HepG2 (cell line): ENCODE measurements around the gene MAPK9. TPM values are rescaled to one million over a fixed set of nuclear protein-coding genes. Genes with fewer than 3 reads are reported as not detected.

Source experiments
- ATAC-seq: fragments of 200-7000 bp; cut with Tn5 transposase; 3 replicates; pipeline ENCODE4 v1.9.1; 2020; ENCODE audit warnings: mild to moderate bottlenecking, moderate library complexity
- BruUV-seq: library from RNA; stranded (reverse); fragments of 400-500 nt; replicated peaks from 2 replicates; lab custom pipeline; 2021; lab: Mats Ljungman, UMichigan
- CTCF ChIA-PET: fragments of 300-600 bp; formaldehyde crosslinking; extraction: SDS; loops from one replicate; lab custom pipeline; 2021; ENCODE audit warnings: low total read pairs, inconsistent platforms, low intra/inter-chr PET ratio; lab: Yijun Ruan, JAX
- POLR2A ChIA-PET: fragments of 350-600 bp; sonication (Branson Sonifier 250); formaldehyde crosslinking; loops from one replicate; lab custom pipeline; 2020; ENCODE audit warnings: antibody characterized with exemption, inconsistent platforms; lab: Yijun Ruan, JAX
- DNase-seq: peaks from one replicate; pipeline ENCODE4 v3.0.0-alpha.2; 2015; ENCODE audit warnings: low spot score
- FAIRE-seq: peaks from 3 replicates; lab custom pipeline; 2011; peaks lifted over from hg19 to GRCh38; lab: Jason Lieb, UNC
- H2AFZ ChIP-seq: one replicate; pipeline ENCODE4 v1.6.1; 2011; ENCODE audit warnings: low read length, inconsistent platforms
- H3K27ac ChIP-seq: fragments of 300-600 bp; 3 replicates; pipeline ENCODE4 v1.8.0; 2011; ENCODE audit warnings: mixed run types, mild to moderate bottlenecking, mixed read lengths, low read length, inconsistent platforms; ENCODE audit not compliant: insufficient read depth; ENCODE audit errors: extremely low read length
- H3K27me3 ChIP-seq, 2 experiments: fragments of 200-600 bp in 1 of 2; 2 replicates in 1 of 2; 3 replicates in 1 of 2; pipeline versions ENCODE4 v1.6.0 to v1.8.0; 2011; ENCODE audit warnings: low read length in 2 of 2, mild to moderate bottlenecking in 2 of 2, moderate library complexity in 2 of 2, inconsistent platforms in 1 of 2; ENCODE audit not compliant: insufficient read depth in 2 of 2, control insufficient read depth in 1 of 2
- H3K36me3 ChIP-seq, 2 experiments: fragments of 200-600 bp in 1 of 2; replicated peaks in 1 of 2; 2 replicates in 1 of 2; 3 replicates in 1 of 2; pipeline versions ENCODE4 v1.5.1 to v1.8.0; 2011; ENCODE audit warnings: low read length in 2 of 2, inconsistent platforms in 1 of 2; ENCODE audit not compliant: insufficient read depth in 2 of 2, control insufficient read depth in 1 of 2
- H3K4me1 ChIP-seq: 2 replicates; pipeline ENCODE4 v1.5.1; 2012; ENCODE audit warnings: low read length, inconsistent platforms; ENCODE audit not compliant: insufficient read depth
- H3K4me2 ChIP-seq: 2 replicates; pipeline ENCODE4 v1.6.0; 2011; ENCODE audit warnings: low read depth, low read length, inconsistent platforms
- H3K4me3 ChIP-seq, 3 experiments: fragments of 200-600 bp in 1 of 3; sonication (generic), shearing (Covaris generic) in 1 of 3; replicated peaks in 1 of 3; 2 replicates each; pipeline ENCODE4 v1.5.1; 2011 to 2016; ENCODE audit warnings: low read length in 3 of 3, inconsistent platforms in 2 of 3, low read depth in 2 of 3, mild to moderate bottlenecking in 2 of 3, control low read depth in 1 of 3, mixed read lengths in 1 of 3; ENCODE audit not compliant: insufficient read depth in 1 of 3
- H3K79me2 ChIP-seq: one replicate; pipeline ENCODE4 v1.6.1; 2011; ENCODE audit warnings: low read length, inconsistent platforms; ENCODE audit not compliant: insufficient read depth
- H3K9ac ChIP-seq: 2 replicates; pipeline ENCODE4 v1.6.0; 2011; ENCODE audit warnings: mild to moderate bottlenecking, low read depth, low read length, inconsistent platforms; ENCODE audit not compliant: insufficient read depth
- H3K9me3 ChIP-seq: 2 replicates; pipeline ENCODE4 v1.5.1; 2012; ENCODE audit warnings: mild to moderate bottlenecking, low read length
- H4K20me1 ChIP-seq: 2 replicates; pipeline ENCODE4 v1.6.0; 2011; ENCODE audit warnings: inconsistent platforms, mild to moderate bottlenecking, low read length, moderate library complexity; ENCODE audit not compliant: insufficient read depth
- CBX5 ChIP-seq: sonication (generic); formaldehyde crosslinking; IDR thresholded peaks from 2 replicates; pipeline ENCODE4 v1.4.0; 2020; ENCODE audit warnings: missing genetic modification reagents, borderline replicate concordance
- NFRKB ChIP-seq: fragments of 450-650 bp; IDR thresholded peaks from 2 replicates; pipeline ENCODE4 v1.6.1; 2017
- SATB2 ChIP-seq: sonication (generic); formaldehyde crosslinking; IDR thresholded peaks from 2 replicates; pipeline ENCODE4 v1.5.0; 2020; ENCODE audit warnings: missing genetic modification reagents
- ZNF775 ChIP-seq: sonication (generic); formaldehyde crosslinking; IDR thresholded peaks from 2 replicates; pipeline ENCODE4 v1.4.0; 2020; ENCODE audit warnings: missing genetic modification reagents, mild to moderate bottlenecking, moderate library complexity, borderline replicate concordance
- WGBS: methylation state at CpG from one replicate; pipeline ENCODE4 v1.1.6; 2017; ENCODE audit warnings: low lambda C conversion rate; 5-methylcytosine and 5-hydroxymethylcytosine counted together
- in situ Hi-C: cut with HindIII; loops from 2 replicates; pipeline ENCODE4 v1.10.0; 2017; ENCODE audit warnings: low pct_unique_long_range_greater_than_20kb; ENCODE audit not compliant: extremely low pct_ligation_motif_present
- intact Hi-C: fragments of 100-400 bp; cut with micrococcal nuclease; formaldehyde crosslinking; loops from one replicate; pipeline ENCODE4 v1.10.0; 2022; ENCODE audit not compliant: unreplicated experiment
- polyA plus RNA-seq, 8 experiments: library from polyadenylated mRNA; depleted of rRNA in 3 of 8; stranded (reverse) in 7 of 8; unstranded in 1 of 8; fragments of >200 nt; fragmentation: Illumina TruSeq in 4 of 8; extraction: Trizol in 4 of 8; gene quantifications; 2 replicates each; pipeline versions ENCODE4 v1.2.1 to v1.2.3, GENCODE V29; 2011 to 2016; ENCODE audit warnings: low read depth in 4 of 8, missing spikeins in 1 of 8, mixed read lengths in 1 of 8; ENCODE audit not compliant: insufficient read depth in 1 of 8
- total RNA-seq, 5 experiments: library from RNA; depleted of rRNA; stranded (reverse); fragments of >200 nt; fragmentation: Illumina TruSeq; extraction: Trizol; gene quantifications; 2 replicates each; pipeline ENCODE4 v1.2.3, GENCODE V29; 2016; ENCODE audit warnings: low read depth in 1 of 5
- TF ChIP-seq, protein P1 (sequence below): sonication (generic); formaldehyde crosslinking; IDR thresholded peaks from 2 replicates; pipeline ENCODE4 v1.4.0; 2020; ENCODE audit warnings: mild to moderate bottlenecking, missing genetic modification reagents, borderline replicate concordance
- TF ChIP-seq, protein P2 (sequence below): sonication (generic); formaldehyde crosslinking; conservative IDR thresholded peaks from 2 replicates; pipeline ENCODE4 v1.8.0; 2022; ENCODE audit warnings: missing genetic modification reagents
- TF ChIP-seq, protein P3 (sequence below): sonication (generic); formaldehyde crosslinking; IDR thresholded peaks from 2 replicates; pipeline ENCODE4 v1.8.0; 2022; ENCODE audit warnings: low read depth, missing genetic modification reagents

MAPK9 gene
- total and polyA plus RNA-seq, 2 of the 13 experiments (the other 11 are each of a cell fraction or from before 2014, with no cell fraction given): 30.1 to 56.1 TPM

DNA sequence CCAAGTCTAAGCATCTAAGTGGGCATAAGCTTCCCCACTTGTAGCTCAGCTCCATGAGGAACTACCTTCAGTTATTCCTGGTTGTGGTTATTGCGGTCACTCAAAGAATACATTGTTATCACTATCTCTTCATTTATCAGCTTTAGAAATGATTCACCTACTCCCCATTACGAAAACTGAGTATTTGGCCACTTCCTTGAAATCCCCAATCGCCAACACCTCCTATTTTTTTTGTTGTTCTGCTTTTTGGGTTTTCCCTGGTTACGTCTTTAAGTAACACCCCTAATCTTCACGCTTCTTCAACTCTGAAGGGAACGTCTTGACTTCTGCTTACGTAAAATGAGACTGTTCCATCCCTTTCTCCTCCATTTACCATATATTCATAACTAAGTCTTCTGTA, 20.7 kb downstream of the MAPK9 start:
- FAIRE-seq: no peak
- no peak for ATAC-seq
- no peaks in the 10 kb centered on the region for H3K4me1 ChIP-seq
- H2AFZ ChIP-seq: no peak overlapping the region
- intact Hi-C loops (no loop called here), in situ Hi-C loops (no loop called here)
- H3K27ac ChIP-seq: no peak overlapping the region
- peaks cover 2 to 25% of the 10 kb centered on the region in 2 experiments; a peak in 3 of 5 replicates for H3K36me3 ChIP-seq
- H4K20me1 ChIP-seq: no peaks in the 10 kb centered on the region
- H3K9me3 ChIP-seq: peaks cover 7% of the 10 kb centered on the region; the same call in 1 of the 2 replicates
- no peak overlapping the region for H3K4me2 ChIP-seq
- H3K4me3 ChIP-seq: no peak overlapping the region
- ChIA-PET CTCF (no interaction called here), POLR2A (no interaction called here)
- no TSS peak for BruUV-seq
- no peak overlapping the region for H3K9ac ChIP-seq
- no peaks in the 10 kb centered on the region for H3K79me2 ChIP-seq
- DNase-seq: no peak
- TF ChIP-seq, protein P1, sequence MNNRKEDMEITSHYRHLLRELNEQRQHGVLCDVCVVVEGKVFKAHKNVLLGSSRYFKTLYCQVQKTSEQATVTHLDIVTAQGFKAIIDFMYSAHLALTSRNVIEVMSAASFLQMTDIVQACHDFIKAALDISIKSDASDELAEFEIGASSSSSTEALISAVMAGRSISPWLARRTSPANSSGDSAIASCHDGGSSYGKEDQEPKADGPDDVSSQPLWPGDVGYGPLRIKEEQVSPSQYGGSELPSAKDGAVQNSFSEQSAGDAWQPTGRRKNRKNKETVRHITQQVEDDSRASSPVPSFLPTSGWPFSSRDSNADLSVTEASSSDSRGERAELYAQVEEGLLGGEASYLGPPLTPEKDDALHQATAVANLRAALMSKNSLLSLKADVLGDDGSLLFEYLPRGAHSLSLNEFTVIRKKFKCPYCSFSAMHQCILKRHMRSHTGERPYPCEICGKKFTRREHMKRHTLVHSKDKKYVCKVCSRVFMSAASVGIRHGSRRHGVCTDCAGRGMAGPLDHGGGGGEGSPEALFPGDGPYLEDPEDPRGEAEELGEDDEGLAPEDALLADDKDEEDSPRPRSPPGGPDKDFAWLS (CRISPR knock-in tag): no peak
- no peak for TF ChIP-seq SATB2 (CRISPR knock-in tag)
- TF ChIP-seq ZNF775: no peak
- no peak for TF ChIP-seq CBX5
- TF ChIP-seq, protein P2, sequence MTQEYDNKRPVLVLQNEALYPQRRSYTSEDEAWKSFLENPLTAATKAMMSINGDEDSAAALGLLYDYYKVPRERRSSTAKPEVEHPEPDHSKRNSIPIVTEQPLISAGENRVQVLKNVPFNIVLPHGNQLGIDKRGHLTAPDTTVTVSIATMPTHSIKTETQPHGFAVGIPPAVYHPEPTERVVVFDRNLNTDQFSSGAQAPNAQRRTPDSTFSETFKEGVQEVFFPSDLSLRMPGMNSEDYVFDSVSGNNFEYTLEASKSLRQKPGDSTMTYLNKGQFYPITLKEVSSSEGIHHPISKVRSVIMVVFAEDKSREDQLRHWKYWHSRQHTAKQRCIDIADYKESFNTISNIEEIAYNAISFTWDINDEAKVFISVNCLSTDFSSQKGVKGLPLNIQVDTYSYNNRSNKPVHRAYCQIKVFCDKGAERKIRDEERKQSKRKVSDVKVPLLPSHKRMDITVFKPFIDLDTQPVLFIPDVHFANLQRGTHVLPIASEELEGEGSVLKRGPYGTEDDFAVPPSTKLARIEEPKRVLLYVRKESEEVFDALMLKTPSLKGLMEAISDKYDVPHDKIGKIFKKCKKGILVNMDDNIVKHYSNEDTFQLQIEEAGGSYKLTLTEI (CRISPR knock-in tag): no peak
- TF ChIP-seq, protein P3, sequence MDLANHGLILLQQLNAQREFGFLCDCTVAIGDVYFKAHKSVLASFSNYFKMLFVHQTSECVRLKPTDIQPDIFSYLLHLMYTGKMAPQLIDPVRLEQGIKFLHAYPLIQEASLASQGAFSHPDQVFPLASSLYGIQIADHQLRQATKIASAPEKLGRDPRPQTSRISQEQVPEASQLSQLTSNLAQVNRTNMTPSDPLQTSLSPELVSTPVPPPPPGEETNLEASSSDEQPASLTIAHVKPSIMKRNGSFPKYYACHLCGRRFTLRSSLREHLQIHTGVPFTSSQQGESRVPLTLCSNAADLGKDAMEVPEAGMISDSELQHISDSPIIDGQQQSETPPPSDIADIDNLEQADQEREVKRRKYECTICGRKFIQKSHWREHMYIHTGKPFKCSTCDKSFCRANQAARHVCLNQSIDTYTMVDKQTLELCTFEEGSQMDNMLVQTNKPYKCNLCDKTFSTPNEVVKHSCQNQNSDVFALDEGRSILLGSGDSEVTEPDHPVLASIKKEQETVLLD: no peak
- no peak for TF ChIP-seq NFRKB
- no peaks in the 10 kb centered on the region for H3K27me3 ChIP-seq
- 95% methylated on average over 7 of the region's 7 CpGs for WGBS
